Activated T-helper 1 cell treated with Interleukin-2 at 50 U/mL for 16 hours (primary cell): Measurements from ENCODE around the gene DPYD.

Experiments
- DNase-seq: peaks from one replicate; pipeline ENCODE4 v3.0.0-alpha.2; 2020; ENCODE audit warnings: low read depth

The DPYD gene

GRCh38 chr1:97433094-97433823 is 487.6 kb downstream of the DPYD start:
- DNase-seq = no peak

- DNase-seq = no peak
These were observed 493.5 kb downstream of the DPYD start for GRCh38 chr1:97427371-97427770.

- no peak for DNase-seq
These were observed 496.6 kb downstream of the DPYD start for GRCh38 chr1:97424209-97424608.

GRCh38 chr1:97423403-97423802 is 497.4 kb downstream of the DPYD start:
- no peak for DNase-seq

GRCh38 chr1:97417661-97418060 is 503.2 kb downstream of the DPYD start:
- no peak for DNase-seq

- no peak for DNase-seq
These were observed 506.0 kb downstream of the DPYD start for GRCh38 chr1:97414682-97415312.

- no peak for DNase-seq
These were observed 508.1 kb downstream of the DPYD start for GRCh38 chr1:97412737-97413136.

- no peak for DNase-seq
These were observed 508.7 kb downstream of the DPYD start for GRCh38 chr1:97412166-97412565.

- no peak for DNase-seq
These were observed 524.4 kb downstream of the DPYD start for GRCh38 chr1:97396463-97396862.

- no peak for DNase-seq
These were observed 528.1 kb downstream of the DPYD start for GRCh38 chr1:97392701-97393100.

- no peak for DNase-seq
These were observed 535.1 kb downstream of the DPYD start for GRCh38 chr1:97385536-97386277.

GRCh38 chr1:97384294-97384968 is 536.4 kb downstream of the DPYD start:
- no peak for DNase-seq

- no peak for DNase-seq
These were observed 537.0 kb downstream of the DPYD start for GRCh38 chr1:97383797-97384196.

- no peak for DNase-seq
These were observed 538.6 kb downstream of the DPYD start for GRCh38 chr1:97382206-97382605.

- DNase-seq = no peak
These were observed 541.3 kb downstream of the DPYD start for GRCh38 chr1:97379387-97380075.

GRCh38 chr1:97378596-97378995 is 542.2 kb downstream of the DPYD start:
- DNase-seq = no peak

- DNase-seq = no peak
These were observed 543.3 kb downstream of the DPYD start for GRCh38 chr1:97377432-97378034.

GRCh38 chr1:97373000-97373399 is 547.8 kb downstream of the DPYD start:
- no peak for DNase-seq

GRCh38 chr1:97372531-97372930 is 548.3 kb downstream of the DPYD start:
- no peak for DNase-seq

GRCh38 chr1:97368296-97368695 is 552.5 kb downstream of the DPYD start:
- DNase-seq = no peak

- DNase-seq = no peak
These were observed 553.9 kb downstream of the DPYD start for GRCh38 chr1:97366984-97367383.

GRCh38 chr1:97365026-97365425 is 555.8 kb downstream of the DPYD start:
- no peak for DNase-seq
